ENCODE data around the gene OR2A7.
"Not testable (repeated sequence)": the region's sequence is repeated elsewhere in the genome, so short reads cannot be mapped to it uniquely, and the experiment has no call there.

Gene OR2A7

GRCh38 chr7:144231027-144231426 lies 33.6 kb downstream of the OR2A7 start:
- H3K4me3 ChIP-seq; DNase-seq (ENCODE audit: low spot score in 2 of 2); H3K27me3 ChIP-seq (ENCODE audit: low read depth); H3K4me1 ChIP-seq; H3K36me3 ChIP-seq (replicated peaks); in situ Hi-C loops (cut with MboI; ENCODE audit: low sequenced_read_pairs); H3K9me3 ChIP-seq: not testable (repeated sequence)

DNA sequence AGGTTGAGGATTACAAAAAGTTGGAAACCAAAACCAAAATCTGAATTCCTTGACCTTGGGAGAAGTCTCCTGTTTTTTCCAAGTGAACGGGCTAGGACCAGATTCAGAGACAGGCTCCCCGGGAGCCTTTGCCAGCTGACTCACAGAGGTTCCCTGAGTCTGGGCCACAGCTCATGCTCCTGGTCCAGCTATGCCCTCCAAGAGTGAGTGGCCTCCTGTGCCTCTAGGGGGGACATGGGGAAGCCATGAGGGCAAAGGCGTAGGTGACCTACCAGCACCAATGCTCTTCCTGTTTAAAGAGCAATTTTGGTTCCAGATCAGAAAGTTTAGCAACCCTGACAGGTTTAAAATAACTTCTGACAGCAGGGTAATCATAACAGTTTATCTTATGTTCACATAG lies 35.8 kb downstream of the OR2A7 start:
- H3K4me1 ChIP-seq; H3K36me3 ChIP-seq (replicated peaks); H3K4me3 ChIP-seq; H3K27me3 ChIP-seq (ENCODE audit: low read depth); in situ Hi-C loops (cut with MboI; ENCODE audit: low sequenced_read_pairs); H3K9me3 ChIP-seq; DNase-seq (ENCODE audit: low spot score in 2 of 2): not testable (repeated sequence)

- DNase-seq (ENCODE audit: low spot score in 2 of 2); H3K27me3 ChIP-seq (ENCODE audit: low read depth); H3K4me3 ChIP-seq; in situ Hi-C loops (cut with MboI; ENCODE audit: low sequenced_read_pairs); H3K4me1 ChIP-seq; H3K36me3 ChIP-seq (replicated peaks); H3K9me3 ChIP-seq: not testable (repeated sequence)
Observed at GRCh38 chr7:144226866-144227265, 37.7 kb downstream of the OR2A7 start.

- DNase-seq (ENCODE audit: low spot score in 2 of 2); H3K9me3 ChIP-seq; H3K36me3 ChIP-seq (replicated peaks); H3K4me1 ChIP-seq; in situ Hi-C loops (cut with MboI; ENCODE audit: low sequenced_read_pairs); H3K27me3 ChIP-seq (ENCODE audit: low read depth); H3K4me3 ChIP-seq: not testable (repeated sequence)
Observed at GRCh38 chr7:144223675-144224074, 40.9 kb downstream of the OR2A7 start.

- H3K27me3 ChIP-seq (ENCODE audit: low read depth); H3K4me3 ChIP-seq; DNase-seq (ENCODE audit: low spot score in 2 of 2); H3K4me1 ChIP-seq; in situ Hi-C loops (cut with MboI; ENCODE audit: low sequenced_read_pairs); H3K9me3 ChIP-seq; H3K36me3 ChIP-seq (replicated peaks): not testable (repeated sequence)
Observed at GRCh38 chr7:144220531-144220930, 44.1 kb downstream of the OR2A7 start.

- H3K4me1 ChIP-seq; DNase-seq (ENCODE audit: low spot score in 2 of 2); H3K4me3 ChIP-seq; H3K9me3 ChIP-seq; H3K27me3 ChIP-seq (ENCODE audit: low read depth); H3K36me3 ChIP-seq (replicated peaks); in situ Hi-C loops (cut with MboI; ENCODE audit: low sequenced_read_pairs): not testable (repeated sequence)
Observed at GRCh38 chr7:144219149-144219548, 45.4 kb downstream of the OR2A7 start.

DNA sequence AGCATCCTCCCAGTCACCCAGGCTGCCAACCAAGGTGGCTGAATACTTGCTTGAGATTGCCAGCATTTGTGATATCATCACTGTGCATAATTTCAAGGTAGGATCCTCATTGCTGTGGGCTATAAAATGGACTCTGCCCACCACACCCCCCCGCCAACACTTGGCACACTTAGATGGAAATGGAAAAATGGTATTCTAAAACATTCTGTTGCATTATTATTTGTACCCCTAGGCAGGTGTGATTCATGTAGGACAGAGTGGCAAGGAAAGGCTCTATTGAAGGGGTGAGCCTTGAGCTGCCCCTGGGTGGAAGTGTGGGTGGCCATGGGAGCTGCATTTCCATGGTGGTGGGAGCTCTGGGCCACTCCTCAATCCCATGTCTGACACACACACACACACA lies 46.0 kb downstream of the OR2A7 start:
- H3K36me3 ChIP-seq (replicated peaks); H3K4me1 ChIP-seq; H3K9me3 ChIP-seq; DNase-seq (ENCODE audit: low spot score in 2 of 2); H3K4me3 ChIP-seq; H3K27me3 ChIP-seq (ENCODE audit: low read depth); in situ Hi-C loops (cut with MboI; ENCODE audit: low sequenced_read_pairs): not testable (repeated sequence)

- H3K36me3 ChIP-seq (replicated peaks); H3K27me3 ChIP-seq (ENCODE audit: low read depth); in situ Hi-C loops (cut with MboI; ENCODE audit: low sequenced_read_pairs); DNase-seq (ENCODE audit: low spot score in 2 of 2); H3K4me3 ChIP-seq; H3K4me1 ChIP-seq; H3K9me3 ChIP-seq: not testable (repeated sequence)
Observed at GRCh38 chr7:144217200-144217599, 47.4 kb downstream of the OR2A7 start.

Measured in HAP-1 (cell line).